Measurements from ENCODE around the gene CNOT6L. TPM values are rescaled to one million over a fixed set of nuclear protein-coding genes. Genes with fewer than 3 reads are reported as not detected.
A peak's percentile ranks its signal among the peaks of the same experiment; 100 is the strongest.
"Not testable (repeated sequence)": the region's sequence is repeated elsewhere in the genome, so short reads cannot be mapped to it uniquely, and the experiment has no call there.

Gene CNOT6L
- total RNA-seq (2014; rRNA removed; shearing (Covaris generic)): 5.8 and 8.1 TPM in 2 replicates

- peak; percentile 45 for DNase-seq (ENCODE audit: low read depth)
Observed at GRCh38 chr4:77818602-77819403, at the start of gene CNOT6L. Gene CNOT6L (minus strand): TSS chr4:77819368. CDS start chr4:77819308, 60 bp downstream.

- no peak for DNase-seq (ENCODE audit: low read depth)
Observed at GRCh38 chr4:77865259-77865658, 46.1 kb upstream of the CNOT6L start.

GRCh38 chr4:77863341-77863740 lies 44.2 kb upstream of the CNOT6L start:
- not testable (repeated sequence) for DNase-seq (ENCODE audit: low read depth)

GRCh38 chr4:77862478-77863216 lies 43.5 kb upstream of the CNOT6L start, which contains the start of gene MRPL1:
Gene MRPL1 (plus strand): TSS chr4:77862830. CDS start chr4:77862849, 19 bp downstream.
- DNase-seq (ENCODE audit: low read depth): peak; percentile 91

GRCh38 chr4:77861495-77861894 lies 42.3 kb upstream of the CNOT6L start:
- peak; percentile 3 for DNase-seq (ENCODE audit: low read depth)

GRCh38 chr4:77859256-77859655 lies 40.1 kb upstream of the CNOT6L start:
- no peak for DNase-seq (ENCODE audit: low read depth)

GRCh38 chr4:77856152-77856551 lies 37.0 kb upstream of the CNOT6L start:
- no peak for DNase-seq (ENCODE audit: low read depth)

GRCh38 chr4:77854431-77855111 lies 35.4 kb upstream of the CNOT6L start:
- DNase-seq (ENCODE audit: low read depth): no peak

- DNase-seq (ENCODE audit: low read depth): no peak
Observed at GRCh38 chr4:77852892-77853495, 33.8 kb upstream of the CNOT6L start.

GRCh38 chr4:77849278-77849965 lies 30.3 kb upstream of the CNOT6L start:
- no peak for DNase-seq (ENCODE audit: low read depth)

- no peak for DNase-seq (ENCODE audit: low read depth)
Observed at GRCh38 chr4:77848508-77848907, 29.3 kb upstream of the CNOT6L start.

GRCh38 chr4:77845929-77846328 lies 26.8 kb upstream of the CNOT6L start:
- DNase-seq (ENCODE audit: low read depth): no peak

GRCh38 chr4:77845400-77845799 lies 26.2 kb upstream of the CNOT6L start:
- DNase-seq (ENCODE audit: low read depth): no peak

GRCh38 chr4:77844363-77844762 lies 25.2 kb upstream of the CNOT6L start:
- no peak for DNase-seq (ENCODE audit: low read depth)

GRCh38 chr4:77843628-77844027 lies 24.5 kb upstream of the CNOT6L start:
- DNase-seq (ENCODE audit: low read depth): no peak

- no peak for DNase-seq (ENCODE audit: low read depth)
Observed at GRCh38 chr4:77834403-77834802, 15.2 kb upstream of the CNOT6L start.

GRCh38 chr4:77833126-77833724 lies 14.1 kb upstream of the CNOT6L start:
- DNase-seq (ENCODE audit: low read depth): no peak

- no peak for DNase-seq (ENCODE audit: low read depth)
Observed at GRCh38 chr4:77827343-77827742, 8.2 kb upstream of the CNOT6L start.

- DNase-seq (ENCODE audit: low read depth): no peak
Observed at GRCh38 chr4:77826275-77826674, 7.1 kb upstream of the CNOT6L start.

- no peak for DNase-seq (ENCODE audit: low read depth)
Observed at GRCh38 chr4:77821775-77822174, 2.6 kb upstream of the CNOT6L start.

All from M059J (cell line).